Stimulated activated CD4-positive, alpha-beta T cell treated with anti-CD3 and anti-CD28 coated beads, Interleukin-12 subunit alpha, Interleukin-12 subunit beta, amount 100 ng/mL, for 24 hours (primary cell): ENCODE results near the gene MUCL3.
"Not testable (repeated sequence)": the region's sequence is repeated elsewhere in the genome, so short reads cannot be mapped to it uniquely, and the experiment has no call there.

Experiments used
- DNase-seq, 2 experiments: peaks; one replicate each; pipeline ENCODE4 v3.0.0-alpha.2; 2020; ENCODE audit warnings: low read depth in 2 of 2

MUCL3 gene

GRCh38 chr6:30910473-30910872, 30.3 kb upstream of the MUCL3 start:
- DNase-seq = not testable (repeated sequence)

GRCh38 chr6:30912746-30913520, 27.8 kb upstream of the MUCL3 start:
- no peak for DNase-seq

- DNase-seq = no peak
These were observed 27.1 kb upstream of the MUCL3 start for GRCh38 chr6:30913721-30914075.

- peak; percentile 81 to 84 for DNase-seq
These were observed 26.5 kb upstream of the MUCL3 start, which contains the start of gene VARS2 for GRCh38 chr6:30914076-30914853. TSS of gene VARS2 (plus strand) at chr6:30914238. CDS start at chr6:30914837, 599 bp downstream.

- no peak for DNase-seq
These were observed 25.8 kb upstream of the MUCL3 start for GRCh38 chr6:30914854-30915590.

GRCh38 chr6:30915591-30915946, 25.2 kb upstream of the MUCL3 start:
- DNase-seq = no peak

- no peak for DNase-seq
These were observed 23.7 kb upstream of the MUCL3 start for GRCh38 chr6:30917041-30917440.

- DNase-seq = no peak
These were observed 23.3 kb upstream of the MUCL3 start for GRCh38 chr6:30917487-30917886.

- no peak for DNase-seq
These were observed 22.1 kb upstream of the MUCL3 start for GRCh38 chr6:30918670-30919069.

- DNase-seq = no peak
These were observed 18.3 kb upstream of the MUCL3 start for GRCh38 chr6:30922447-30922852.

- not testable (repeated sequence) for DNase-seq
These were observed 16.6 kb upstream of the MUCL3 start for GRCh38 chr6:30924040-30924627.

- DNase-seq = no peak
These were observed 14.1 kb upstream of the MUCL3 start for GRCh38 chr6:30926644-30927043.

- not testable (repeated sequence) for DNase-seq
These were observed 13.7 kb upstream of the MUCL3 start for GRCh38 chr6:30927080-30927479.

- no peak for DNase-seq
These were observed 12.1 kb upstream of the MUCL3 start for GRCh38 chr6:30928677-30929076.

GRCh38 chr6:30930506-30930905, 10.3 kb upstream of the MUCL3 start:
- DNase-seq = no peak

GRCh38 chr6:30931272-30931671, 9.5 kb upstream of the MUCL3 start:
- no peak for DNase-seq

GRCh38 chr6:30931969-30932645, 8.7 kb upstream of the MUCL3 start, which contains the start of gene SFTA2:
TSS of gene SFTA2 (minus strand) at chr6:30932170. CDS start at chr6:30932096, 74 bp downstream.
- no peak for DNase-seq

- no peak for DNase-seq
These were observed 8.0 kb upstream of the MUCL3 start for GRCh38 chr6:30932665-30933365.

- DNase-seq = no peak
These were observed 5.8 kb upstream of the MUCL3 start for GRCh38 chr6:30935018-30935417.

GRCh38 chr6:30937265-30937664, 3.5 kb upstream of the MUCL3 start:
- no peak for DNase-seq

- no peak for DNase-seq
These were observed 2.0 kb upstream of the MUCL3 start for GRCh38 chr6:30938730-30939129.
